Measurements from ENCODE around the gene KIRREL3.

Gene KIRREL3

GRCh38 chr11:126546191-126546590, 454.4 kb downstream of the KIRREL3 start:
- H3K4me3 ChIP-seq (ENCODE audit: low read depth, low read length) = no peak overlapping the region
- TF ChIP-seq CTCF (IDR thresholded peaks at IDR 0.05; ENCODE audit: borderline replicate concordance, insufficient read depth, low read depth, low read length) = no peak

DNA sequence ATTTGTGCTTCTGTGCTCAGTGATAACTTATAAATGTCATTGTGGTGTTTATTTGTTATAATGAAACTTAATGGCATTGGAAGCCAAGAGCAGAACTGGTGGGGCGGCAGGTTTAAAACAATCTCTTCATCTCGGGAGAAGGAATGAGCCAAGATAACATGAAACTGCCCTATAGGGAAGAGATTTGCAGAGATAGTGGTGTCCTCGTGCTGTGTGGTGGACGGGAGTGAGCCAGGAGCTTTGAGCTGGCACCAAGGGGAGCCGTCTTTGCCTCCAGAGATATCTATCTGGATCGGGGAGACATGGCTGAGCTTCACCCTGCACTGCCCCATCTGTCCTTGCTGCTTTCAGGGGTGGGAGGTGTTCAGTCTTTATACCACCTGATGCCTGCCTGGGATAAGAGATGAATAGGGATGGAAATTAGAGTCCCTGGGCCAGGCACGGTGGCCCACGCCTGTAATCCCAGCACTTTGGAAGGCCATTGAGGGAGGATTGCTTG, 455.5 kb downstream of the KIRREL3 start:
- H3K4me3 ChIP-seq (ENCODE audit: low read depth, low read length) = no peak overlapping the region
- TF ChIP-seq CTCF (IDR thresholded peaks at IDR 0.05; ENCODE audit: borderline replicate concordance, insufficient read depth, low read depth, low read length) = no peak

- H3K4me3 ChIP-seq (ENCODE audit: low read depth, low read length) = no peak overlapping the region
- no peak for TF ChIP-seq CTCF (IDR thresholded peaks at IDR 0.05; ENCODE audit: borderline replicate concordance, insufficient read depth, low read depth, low read length)
Observed at GRCh38 chr11:126544108-126545056, 456.2 kb downstream of the KIRREL3 start.

- H3K4me3 ChIP-seq (ENCODE audit: low read depth, low read length) = no peak overlapping the region
- no peak for TF ChIP-seq CTCF (IDR thresholded peaks at IDR 0.05; ENCODE audit: borderline replicate concordance, insufficient read depth, low read depth, low read length)
Observed at GRCh38 chr11:126543691-126544090, 456.9 kb downstream of the KIRREL3 start.

- no peak overlapping the region for H3K4me3 ChIP-seq (ENCODE audit: low read depth, low read length)
- TF ChIP-seq CTCF (IDR thresholded peaks at IDR 0.05; ENCODE audit: borderline replicate concordance, insufficient read depth, low read depth, low read length) = no peak
Observed at GRCh38 chr11:126542334-126543015, 458.1 kb downstream of the KIRREL3 start.

DNA sequence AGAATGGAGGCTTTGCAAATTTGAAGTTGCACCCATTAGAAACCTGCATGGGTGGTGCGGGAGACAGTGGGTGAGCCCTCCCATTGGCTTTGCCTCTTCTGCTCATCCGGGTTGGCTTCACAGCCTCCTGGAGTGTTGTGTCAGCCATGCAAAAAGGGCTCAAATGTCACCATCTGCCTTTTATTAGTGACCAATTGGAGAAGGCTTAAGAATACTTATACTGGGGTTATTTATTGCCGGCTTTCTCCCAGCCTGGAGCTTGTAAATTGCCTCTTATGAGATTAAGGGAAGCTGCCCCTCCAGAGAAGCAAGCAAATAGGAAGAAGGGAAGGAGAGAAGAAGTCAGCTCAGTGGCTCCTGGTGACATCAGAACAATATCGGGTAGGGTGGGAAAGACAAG, 462.5 kb downstream of the KIRREL3 start:
- TF ChIP-seq CTCF (IDR thresholded peaks at IDR 0.05; ENCODE audit: borderline replicate concordance, insufficient read depth, low read depth, low read length) = no peak
- no peak overlapping the region for H3K4me3 ChIP-seq (ENCODE audit: low read depth, low read length)

All from GM12875 (cell line).